K562 (cell line): ENCODE measurements around the gene TRERF1. TPM values are rescaled to one million over a fixed set of nuclear protein-coding genes. Genes with fewer than 3 reads are reported as not detected.

Experiments used
- AFF4 ChIP-seq: sonication (generic); formaldehyde crosslinking; IDR thresholded peaks from 2 replicates; pipeline ENCODE4 v1.8.0; 2023; ENCODE audit warnings: mild to moderate bottlenecking, missing genetic modification reagents
- BRF1 ChIP-seq: IDR thresholded peaks from 3 replicates; pipeline ENCODE4 v1.6.1; 2011; ENCODE audit warnings: borderline replicate concordance, mild to moderate bottlenecking; ENCODE audit not compliant: insufficient read length; ENCODE audit errors: extremely low read depth
- CTBP1 ChIP-seq: fragments of 450-650 bp; IDR thresholded peaks from 2 replicates; pipeline ENCODE4 v1.6.1; 2016; ENCODE audit warnings: borderline replicate concordance
- EWSR1 ChIP-seq: fragments of 450-650 bp; IDR thresholded peaks from 2 replicates; pipeline ENCODE4 v1.6.1; 2018; ENCODE audit warnings: borderline replicate concordance, mild to moderate bottlenecking, low read depth, moderate library complexity; ENCODE audit not compliant: partially characterized antibody
- FOSL1 ChIP-seq: fragments of 200-800 bp; sonication (Bioruptor generic); conservative IDR thresholded peaks from 2 replicates; pipeline ENCODE4 v1.6.1; 2016; ENCODE audit warnings: missing genetic modification characterization, missing compliant biosample characterization
- GTF2E2 ChIP-seq: fragments of 200-800 bp; sonication (Bioruptor generic); IDR thresholded peaks from 2 replicates; pipeline ENCODE4 v1.6.1; 2016; ENCODE audit warnings: missing genetic modification characterization, missing compliant biosample characterization
- HMGXB4 ChIP-seq: sonication (generic); formaldehyde crosslinking; IDR thresholded peaks from 2 replicates; pipeline ENCODE4 v1.8.1; 2023; ENCODE audit warnings: mild to moderate bottlenecking, missing genetic modification reagents
- KAT7 ChIP-seq: sonication (generic); formaldehyde crosslinking; IDR thresholded peaks from 2 replicates; pipeline ENCODE4 v1.8.0; 2022; ENCODE audit warnings: missing genetic modification reagents, mild to moderate bottlenecking, borderline replicate concordance
- MTA3 ChIP-seq: fragments of 450-650 bp; formaldehyde crosslinking; IDR thresholded peaks from 2 replicates; pipeline ENCODE4 v1.6.1; 2017; ENCODE audit warnings: mild to moderate bottlenecking, borderline replicate concordance
- NFYB ChIP-seq: IDR thresholded peaks from 2 replicates; pipeline ENCODE4 v1.6.1; 2011; ENCODE audit warnings: mild to moderate bottlenecking, moderate library complexity; ENCODE audit not compliant: insufficient read length; ENCODE audit errors: extremely low read depth
- SREBF2 ChIP-seq: sonication (generic); formaldehyde crosslinking; IDR thresholded peaks from 2 replicates; pipeline ENCODE4 v1.4.0; 2020; ENCODE audit warnings: mild to moderate bottlenecking, missing genetic modification reagents
- ZBTB33 ChIP-seq: sonication (generic); formaldehyde crosslinking; IDR thresholded peaks from 2 replicates; pipeline ENCODE4 v1.8.1; 2023; ENCODE audit warnings: mild to moderate bottlenecking, missing genetic modification reagents
- ZFP36 ChIP-seq: fragments of 150-350 bp; IDR thresholded peaks from 2 replicates; pipeline ENCODE4 v1.6.1; 2018; ENCODE audit warnings: low read length, low read depth; ENCODE audit not compliant: partially characterized antibody
- polyA plus RNA-seq, 8 experiments: library from polyadenylated mRNA; depleted of rRNA in 4 of 8; stranded (reverse) in 5 of 8; unstranded in 3 of 8; fragments of >200 nt; fragmentation: Nextera tagmentation in 2 of 8; fragmentation: Illumina TruSeq in 1 of 8; extraction: Ambion mirVana in 2 of 8; extraction: Trizol in 1 of 8; gene quantifications; 2 replicates each; pipeline versions ENCODE4 v1.2.1 to v1.2.3, GENCODE V29; 2011 to 2014; ENCODE audit warnings: inconsistent platforms in 1 of 8, missing spikeins in 1 of 8
- total RNA-seq, 7 experiments: library from RNA; depleted of rRNA in 6 of 7; stranded (reverse); fragments of >200 nt in 6 of 7; fragmentation: Illumina TruSeq in 2 of 7; extraction: Trizol in 2 of 7; gene quantifications; 2 replicates each; pipeline versions ENCODE4 v1.2.1 to v1.2.3, GENCODE V29; 2011 to 2021; ENCODE audit warnings: low replicate concordance in 1 of 7
- TF ChIP-seq, protein P1 (sequence below): fragments of 250-450 bp; sonication (Bioruptor Pico); IDR thresholded peaks from 2 replicates; pipeline ENCODE4 v1.8.0; 2021; ENCODE audit warnings: mild to moderate bottlenecking, moderate library complexity
- TF ChIP-seq, protein P2 (sequence below): fragments of 200-800 bp; sonication (Bioruptor generic); IDR thresholded peaks from 2 replicates; pipeline ENCODE4 v1.6.1; 2017; ENCODE audit warnings: missing genetic modification characterization, missing compliant biosample characterization

TRERF1 gene
- total and polyA plus RNA-seq, 9 of the 15 experiments (the other 6 are each of a cell fraction or from before 2014, with no cell fraction given): 0.04 to 0.20 (median 0.07) TPM; not detected in 3

- TF ChIP-seq EWSR1 (no peak), SREBF2 (no peak), HMGXB4 (CRISPR knock-in tag) (no peak), AFF4 (CRISPR knock-in tag) (no peak), MTA3 (no peak; the same call in 1 of the 2 replicates), CTBP1 (peak; percentile 21; the same call in 1 of the 2 replicates), FOSL1 (tag) (no peak), KAT7 (0 out of 2 replicates have a peak, but pooled peaks have one; percentile 35), NFYB (no peak), ZFP36 (peak; percentile 16), ZBTB33 (CRISPR knock-in tag) (0 out of 2 replicates have a peak, but pooled peaks have one; percentile 49), BRF1 (no peak), GTF2E2 (tag) (peak; percentile 55; the same call in 1 of the 2 replicates)
- TF ChIP-seq, protein P1, sequence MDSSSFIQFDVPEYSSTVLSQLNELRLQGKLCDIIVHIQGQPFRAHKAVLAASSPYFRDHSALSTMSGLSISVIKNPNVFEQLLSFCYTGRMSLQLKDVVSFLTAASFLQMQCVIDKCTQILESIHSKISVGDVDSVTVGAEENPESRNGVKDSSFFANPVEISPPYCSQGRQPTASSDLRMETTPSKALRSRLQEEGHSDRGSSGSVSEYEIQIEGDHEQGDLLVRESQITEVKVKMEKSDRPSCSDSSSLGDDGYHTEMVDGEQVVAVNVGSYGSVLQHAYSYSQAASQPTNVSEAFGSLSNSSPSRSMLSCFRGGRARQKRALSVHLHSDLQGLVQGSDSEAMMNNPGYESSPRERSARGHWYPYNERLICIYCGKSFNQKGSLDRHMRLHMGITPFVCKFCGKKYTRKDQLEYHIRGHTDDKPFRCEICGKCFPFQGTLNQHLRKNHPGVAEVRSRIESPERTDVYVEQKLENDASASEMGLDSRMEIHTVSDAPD: no peak
- TF ChIP-seq, protein P2, sequence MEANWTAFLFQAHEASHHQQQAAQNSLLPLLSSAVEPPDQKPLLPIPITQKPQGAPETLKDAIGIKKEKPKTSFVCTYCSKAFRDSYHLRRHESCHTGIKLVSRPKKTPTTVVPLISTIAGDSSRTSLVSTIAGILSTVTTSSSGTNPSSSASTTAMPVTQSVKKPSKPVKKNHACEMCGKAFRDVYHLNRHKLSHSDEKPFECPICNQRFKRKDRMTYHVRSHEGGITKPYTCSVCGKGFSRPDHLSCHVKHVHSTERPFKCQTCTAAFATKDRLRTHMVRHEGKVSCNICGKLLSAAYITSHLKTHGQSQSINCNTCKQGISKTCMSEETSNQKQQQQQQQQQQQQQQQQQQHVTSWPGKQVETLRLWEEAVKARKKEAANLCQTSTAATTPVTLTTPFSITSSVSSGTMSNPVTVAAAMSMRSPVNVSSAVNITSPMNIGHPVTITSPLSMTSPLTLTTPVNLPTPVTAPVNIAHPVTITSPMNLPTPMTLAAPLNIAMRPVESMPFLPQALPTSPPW (CRISPR knock-in tag): peak; percentile 76
These were observed 675 bp upstream of the TRERF1 start (continued) for GRCh38 chr6:42452171-42453030.
